ENCODE results near the gene AKAP8.

GRCh38 chr19:15353908-15354307, 25.7 kb downstream of the AKAP8 start:
- TF ChIP-seq ZNF274 (IDR thresholded peaks at IDR 0.05; ENCODE audit: low read depth, low read length) (no peak), SUZ12 (IDR thresholded peaks at IDR 0.05; ENCODE audit: extremely low read depth, insufficient read depth, insufficient read length) (no peak), YY1 (IDR thresholded peaks at IDR 0.05; ENCODE audit: insufficient read depth, insufficient read length) (no peak)

All from NT2/D1 (cell line).